Stimulated activated CD4-positive, alpha-beta T cell treated with anti-CD3 and anti-CD28 coated beads, Interleukin-4, amount 100 ng/mL, for 48 hours (primary cell): ENCODE measurements around the gene CHRM3.

Source experiments
- DNase-seq, 2 donors: peaks; one replicate each; pipeline ENCODE4 v3.0.0-alpha.2; 2020; ENCODE audit warnings: low read depth in 2 of 2

CHRM3 gene

GRCh38 chr1:239413916-239414315, 27.5 kb downstream of the CHRM3 start:
- no peak for DNase-seq

- no peak for DNase-seq
Observed at GRCh38 chr1:239417221-239417620, 30.9 kb downstream of the CHRM3 start.

GRCh38 chr1:239417986-239418640, 31.7 kb downstream of the CHRM3 start:
- no peak for DNase-seq

GRCh38 chr1:239418681-239419080, 32.3 kb downstream of the CHRM3 start:
- no peak for DNase-seq

GRCh38 chr1:239421811-239422210, 35.4 kb downstream of the CHRM3 start:
- no peak for DNase-seq

- DNase-seq = no peak
Observed at GRCh38 chr1:239422818-239423217, 36.5 kb downstream of the CHRM3 start.

GRCh38 chr1:239426821-239427475, 40.6 kb downstream of the CHRM3 start:
- DNase-seq = no peak

- DNase-seq = no peak
Observed at GRCh38 chr1:239427712-239428111, 41.3 kb downstream of the CHRM3 start.

- DNase-seq = no peak
Observed at GRCh38 chr1:239428120-239428710, 41.8 kb downstream of the CHRM3 start.

- no peak for DNase-seq
Observed at GRCh38 chr1:239429163-239429562, 42.8 kb downstream of the CHRM3 start.

- DNase-seq = no peak
Observed at GRCh38 chr1:239432255-239432654, 45.9 kb downstream of the CHRM3 start.

- no peak for DNase-seq
Observed at GRCh38 chr1:239434181-239434580, 47.8 kb downstream of the CHRM3 start.
